Activated T-cell treated with anti-CD3 and anti-CD28 coated beads for 48 hours (primary cell): ENCODE measurements around the gene NOL9.

Source experiments
- DNase-seq: peaks from one replicate; pipeline ENCODE4 v3.0.0-alpha.2; 2020; ENCODE audit warnings: low read depth

Gene NOL9

GRCh38 chr1:6519935-6520671 lies 34.2 kb downstream of the NOL9 start:
- DNase-seq, result no peak

GRCh38 chr1:6519491-6519934 lies 34.8 kb downstream of the NOL9 start:
- DNase-seq, result no peak

- no peak for DNase-seq
Observed at GRCh38 chr1:6517435-6517851, 36.9 kb downstream of the NOL9 start.

- no peak for DNase-seq
Observed at GRCh38 chr1:6515771-6516170, 38.5 kb downstream of the NOL9 start.

- DNase-seq, result no peak
Observed at GRCh38 chr1:6513320-6513801, 41.0 kb downstream of the NOL9 start.

GRCh38 chr1:6512908-6513280 lies 41.4 kb downstream of the NOL9 start:
- DNase-seq, result no peak

DNA sequence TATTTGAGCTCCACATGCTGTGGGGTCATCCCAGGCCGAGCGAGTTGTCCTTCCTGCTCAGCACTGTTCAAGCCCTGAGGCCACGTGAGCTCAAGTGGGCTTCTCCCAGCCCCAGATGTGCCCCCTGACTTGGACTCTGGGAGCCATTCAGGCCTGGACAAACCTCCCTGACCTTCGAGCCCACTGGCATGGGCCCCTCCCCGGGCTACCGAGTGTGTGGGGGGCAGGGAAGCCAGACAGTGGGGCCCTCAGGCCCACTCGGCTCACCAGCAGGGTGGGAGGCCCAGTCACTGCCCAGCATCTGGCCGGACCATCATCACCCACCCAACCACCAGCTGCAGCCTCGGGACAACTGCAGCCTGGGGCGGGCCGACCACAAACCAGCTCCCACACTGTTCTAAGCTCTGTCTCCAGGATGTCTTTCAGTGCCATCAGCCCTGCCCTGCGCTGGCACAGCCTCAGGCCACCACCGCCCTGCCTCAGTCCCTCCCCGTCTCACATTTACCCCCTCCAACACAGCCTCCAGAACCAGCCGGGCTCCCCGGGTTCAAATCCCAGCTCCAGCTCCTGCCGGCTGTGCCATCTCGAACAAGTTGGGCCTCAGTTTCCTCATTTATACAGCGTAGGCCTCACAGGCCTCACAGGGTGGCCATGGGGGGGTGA lies 41.9 kb downstream of the NOL9 start:
- no peak for DNase-seq

DNA sequence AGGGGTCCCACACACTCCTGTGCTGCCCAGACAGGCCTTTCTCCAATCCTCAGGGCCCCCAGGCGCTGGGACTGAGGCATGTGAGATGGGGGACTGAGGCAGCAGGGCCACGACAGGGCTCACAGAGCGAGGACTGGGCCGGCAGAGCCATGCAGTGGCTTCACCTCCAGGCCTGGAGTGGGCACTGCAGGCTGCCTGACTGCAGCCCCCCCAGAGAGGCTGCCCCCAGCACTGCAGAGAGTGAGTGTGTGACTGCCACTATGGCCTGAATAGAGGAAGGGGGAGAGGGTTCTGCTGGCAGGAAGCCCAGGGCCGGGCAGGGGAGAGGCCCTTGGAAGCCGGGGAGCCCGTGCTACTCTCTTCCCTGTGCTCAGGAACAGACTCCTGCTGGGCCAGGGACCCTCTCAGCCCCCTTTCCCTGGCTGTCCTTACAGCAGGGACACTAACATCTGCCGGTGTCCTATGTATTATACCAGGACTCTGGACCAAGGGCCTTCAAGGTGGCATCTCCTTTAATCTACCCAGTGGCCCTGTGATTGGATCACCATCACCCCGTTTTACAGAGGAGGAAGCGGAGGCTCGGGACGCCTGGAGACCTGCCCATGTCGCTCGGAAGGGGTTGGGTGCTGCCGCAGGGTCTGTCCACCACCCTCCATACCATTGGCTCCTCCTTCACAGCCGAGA lies 42.6 kb downstream of the NOL9 start:
- no peak for DNase-seq

GRCh38 chr1:6511056-6511455 lies 43.3 kb downstream of the NOL9 start:
- no peak for DNase-seq

- no peak for DNase-seq
Observed at GRCh38 chr1:6510493-6510892, 43.8 kb downstream of the NOL9 start.

- DNase-seq, result no peak
Observed at GRCh38 chr1:6509919-6510291, 44.4 kb downstream of the NOL9 start.

GRCh38 chr1:6509220-6509918 lies 44.9 kb downstream of the NOL9 start:
- DNase-seq, result no peak

DNA sequence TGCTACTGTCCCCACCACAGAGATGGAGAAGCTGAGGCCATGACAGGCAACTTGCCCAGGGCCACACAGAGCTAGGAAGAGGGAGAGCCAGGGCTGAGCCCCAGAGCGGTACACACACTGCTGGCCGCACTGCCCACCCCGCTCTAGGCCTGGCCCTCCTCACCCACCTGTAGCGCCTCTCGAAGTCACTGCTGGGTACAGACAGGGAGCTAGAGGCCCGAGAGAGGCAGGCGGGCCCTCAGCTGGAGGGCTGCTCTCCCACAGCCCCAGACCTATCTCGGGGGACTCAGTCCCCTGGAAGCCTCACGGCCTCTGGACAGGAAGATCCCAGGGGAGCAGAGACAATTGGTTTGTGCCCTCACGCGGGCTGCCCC lies 45.5 kb downstream of the NOL9 start:
- no peak for DNase-seq

- no peak for DNase-seq
Observed at GRCh38 chr1:6508154-6508815, 46.0 kb downstream of the NOL9 start.

GRCh38 chr1:6507461-6507911 lies 46.8 kb downstream of the NOL9 start:
- DNase-seq, result no peak

DNA sequence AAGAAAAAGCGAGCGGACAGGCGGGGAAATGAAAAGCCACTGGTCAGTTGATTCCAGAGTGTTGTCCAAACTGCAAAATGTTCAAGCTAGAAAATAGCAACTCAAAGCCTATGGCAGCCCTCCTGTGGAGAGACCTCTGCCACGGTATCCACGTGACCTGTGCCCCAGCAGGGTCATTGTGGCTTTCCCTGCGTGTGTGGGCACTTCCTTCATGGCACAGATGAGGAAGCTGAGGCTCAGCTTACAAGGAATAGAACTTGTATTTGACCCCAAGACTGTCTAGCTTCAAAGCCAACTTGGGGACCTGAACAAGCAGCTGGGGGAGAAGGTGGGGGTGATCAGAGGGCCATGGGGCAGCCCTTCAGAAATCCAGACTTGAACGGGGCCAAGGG lies 47.3 kb downstream of the NOL9 start:
- no peak for DNase-seq

- no peak for DNase-seq
Observed at GRCh38 chr1:6506210-6507036, 47.9 kb downstream of the NOL9 start.

- no peak for DNase-seq
Observed at GRCh38 chr1:6505367-6506209, 48.7 kb downstream of the NOL9 start.

GRCh38 chr1:6504887-6505286 lies 49.4 kb downstream of the NOL9 start:
- no peak for DNase-seq
